Adipose tissue (tissue), 3 donors: ENCODE data around the gene C1R. TPM values are rescaled to one million over a fixed set of nuclear protein-coding genes. Genes with fewer than 3 reads are reported as not detected.
"Not testable (repeated sequence)": the region's sequence is repeated elsewhere in the genome, so short reads cannot be mapped to it uniquely, and the experiment has no call there.

Experiments used
- H3K27ac ChIP-seq: one replicate; pipeline ENCODE4 v1.5.1; 2013; ENCODE audit warnings: low read depth, low read length
- WGBS, 3 donors: extraction: QIAGEN DNeasy Blood & Tissue Kit; methylation state at CpG; one replicate each; pipeline ENCODE4 v1.1.7; 2013; 5-methylcytosine and 5-hydroxymethylcytosine counted together
- polyA plus RNA-seq, 3 donors: library from polyadenylated mRNA; stranded (reverse); fragments of 200-250 nt; gene quantifications; one replicate each; pipeline ENCODE4 v1.2.3, GENCODE V29; 2013
- donor health status: healthy with polysubstance abuse.
- donor health status: Bipolar disorder and iron deficiency.
- donor health status: healthy.

C1R gene
- polyA plus RNA-seq, 3 donors: 86.3 to 575 (median 386) TPM

DNA sequence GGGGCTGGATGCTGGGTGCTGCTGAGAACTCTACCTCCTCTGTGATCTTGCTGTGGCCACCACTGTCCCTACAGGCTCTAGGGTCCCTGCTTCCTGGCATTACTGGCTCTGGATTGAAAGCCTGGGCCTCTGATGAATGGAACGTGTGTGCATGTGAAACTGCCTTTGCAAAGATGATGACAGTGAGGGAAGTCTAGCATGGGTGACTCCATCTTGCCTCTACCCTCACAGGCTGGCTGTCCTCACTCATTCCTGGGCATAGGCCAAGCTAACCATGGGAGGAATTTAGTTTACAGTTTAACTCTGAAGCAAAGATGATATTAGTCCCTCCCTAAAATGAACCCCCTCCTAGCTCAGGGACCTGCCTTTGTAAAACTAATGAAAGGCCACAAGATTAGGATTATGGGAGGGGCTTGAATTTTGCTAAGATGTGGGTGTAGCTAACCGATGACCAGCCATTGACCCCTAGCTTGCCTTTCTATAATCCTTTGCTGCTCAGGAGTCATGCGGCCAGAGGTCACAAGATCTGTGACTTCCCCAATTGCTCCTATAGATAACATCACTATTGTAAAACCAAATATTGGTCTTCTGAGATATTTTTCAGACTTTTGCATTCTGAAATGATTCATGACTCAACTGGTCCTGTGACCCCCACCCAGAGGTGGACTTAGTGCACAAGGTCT, 33.9 kb downstream of the C1R start:
- WGBS, 3 donors: 76 to 81% (median 78%) methylated on average over 3 of the region's 3 CpGs

DNA sequence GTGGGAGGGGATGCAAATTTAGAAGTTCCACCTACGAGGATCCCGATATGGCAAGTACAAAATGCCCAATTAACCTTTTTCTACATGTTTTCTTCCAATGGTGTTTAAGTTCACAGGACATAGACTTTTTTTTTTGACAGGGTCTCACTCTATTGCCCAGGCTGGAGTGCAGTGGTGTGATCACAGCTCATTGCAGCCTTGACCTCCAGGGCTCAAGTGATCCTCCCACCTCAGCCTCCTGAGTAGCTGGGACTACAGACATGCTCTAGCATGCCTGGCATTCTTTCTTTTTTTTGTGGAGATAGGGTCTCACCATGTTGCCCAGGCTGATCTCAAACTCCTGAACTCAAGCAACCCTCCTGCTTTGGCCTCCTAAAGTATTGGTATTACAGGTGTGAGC, 36.5 kb downstream of the C1R start:
- not testable (repeated sequence) for H3K27ac ChIP-seq
- WGBS, 3 donors: 94 to 100% (median 96%) methylated on average over 2 of the region's 2 CpGs

More for the DNA sequence above, 33.9 kb downstream of the C1R start:
- no peak overlapping the region for H3K27ac ChIP-seq

DNA sequence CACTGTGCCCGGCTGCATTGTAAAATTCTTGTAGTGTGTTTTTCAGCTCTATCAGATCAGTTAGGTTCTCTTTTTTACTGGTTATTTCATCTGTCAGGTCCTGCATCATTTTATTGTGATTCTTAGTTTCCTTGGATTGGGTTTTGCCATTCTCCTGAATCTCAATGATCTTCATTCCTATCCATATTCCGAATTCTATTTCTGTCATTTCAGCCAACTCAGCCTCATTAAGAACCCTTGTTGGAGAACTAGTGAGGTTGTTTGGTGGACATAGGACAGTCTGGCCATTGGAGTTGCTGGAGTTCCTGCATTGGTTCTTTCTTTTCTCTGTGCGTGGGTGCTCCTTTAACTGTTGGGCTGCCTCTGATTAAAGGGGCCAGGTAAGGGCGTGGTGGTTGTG, 37.3 kb downstream of the C1R start:
- WGBS, 3 donors: 85 to 93% (median 92%) methylated on average over 4 of the region's 4 CpGs
- no peak overlapping the region for H3K27ac ChIP-seq

DNA sequence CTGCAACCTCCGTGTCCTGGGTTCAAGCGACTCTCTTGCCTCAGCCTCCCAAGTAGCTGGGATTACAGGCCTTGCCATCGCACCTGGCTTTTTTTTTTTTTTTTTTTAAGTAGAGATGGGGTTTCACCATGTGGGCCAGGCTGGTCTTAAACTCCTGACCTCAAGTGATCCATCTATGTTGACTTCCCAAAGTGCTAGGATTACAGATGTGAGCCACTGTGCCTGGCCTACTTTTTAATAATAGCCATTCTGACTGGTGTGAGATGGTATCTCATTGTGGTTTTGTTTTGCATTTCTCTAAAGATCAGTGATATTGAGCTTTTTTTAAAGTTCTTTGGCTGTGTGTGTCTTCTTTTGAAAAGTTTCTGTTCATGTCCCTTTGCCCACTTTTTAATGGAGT, 42.3 kb downstream of the C1R start:
- WGBS, 3 donors: 87 to 96% (median 88%) methylated on average over 3 of the region's 3 CpGs

DNA sequence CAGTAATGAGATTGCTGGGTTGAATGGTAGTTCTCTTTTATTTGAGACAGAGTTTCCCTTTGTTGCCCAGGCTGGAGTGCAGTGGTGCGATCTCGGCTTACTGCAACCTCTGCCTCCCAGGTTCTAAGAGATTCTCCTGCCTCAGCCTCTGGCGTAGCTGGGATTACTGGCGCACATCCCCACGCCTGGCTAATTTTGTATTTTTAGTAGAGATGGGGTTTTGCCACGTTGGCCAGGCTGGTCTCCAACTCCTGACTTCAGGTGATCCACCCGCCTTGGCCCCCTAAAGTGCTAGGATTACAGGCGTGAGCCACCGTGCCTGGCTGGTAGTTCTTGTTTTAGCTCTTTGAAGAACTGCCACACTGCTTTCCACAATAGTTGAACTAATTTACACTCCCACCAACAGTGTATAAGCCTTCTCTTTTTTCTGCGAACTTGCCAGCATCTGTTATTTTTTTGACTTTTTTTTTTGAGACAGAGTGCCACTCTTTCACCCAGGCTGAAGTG, 42.7 kb downstream of the C1R start:
- H3K27ac ChIP-seq: not testable (repeated sequence)
- 90 to 93% (median 91%) methylated on average over 10 of the region's 10 CpGs for WGBS, 3 donors

More for the DNA sequence above, 42.3 kb downstream of the C1R start:
- not testable (repeated sequence) for H3K27ac ChIP-seq

DNA sequence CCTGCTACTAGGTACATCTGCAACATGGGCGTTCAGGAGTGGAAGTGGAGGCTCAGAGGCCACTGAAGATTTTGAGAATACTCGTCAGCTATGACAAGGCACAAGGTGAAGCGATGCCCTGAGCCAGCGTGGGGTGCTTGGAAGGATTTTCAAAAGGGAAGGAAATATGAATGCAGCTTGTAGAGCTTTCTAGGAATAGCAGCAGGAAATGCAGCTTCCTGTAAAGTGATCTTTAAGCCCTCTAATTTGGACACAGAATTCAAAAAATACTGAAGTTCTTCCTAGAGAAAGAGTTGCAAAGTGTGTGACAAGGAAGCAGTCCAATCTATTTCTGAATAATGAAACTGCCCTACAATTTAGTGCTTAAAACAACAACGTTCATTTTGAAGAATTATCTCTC, 44.9 kb downstream of the C1R start:
- 27 to 51% (median 48%) methylated on average over 5 of the region's 5 CpGs for WGBS, 3 donors
- H3K27ac ChIP-seq: no peak overlapping the region

DNA sequence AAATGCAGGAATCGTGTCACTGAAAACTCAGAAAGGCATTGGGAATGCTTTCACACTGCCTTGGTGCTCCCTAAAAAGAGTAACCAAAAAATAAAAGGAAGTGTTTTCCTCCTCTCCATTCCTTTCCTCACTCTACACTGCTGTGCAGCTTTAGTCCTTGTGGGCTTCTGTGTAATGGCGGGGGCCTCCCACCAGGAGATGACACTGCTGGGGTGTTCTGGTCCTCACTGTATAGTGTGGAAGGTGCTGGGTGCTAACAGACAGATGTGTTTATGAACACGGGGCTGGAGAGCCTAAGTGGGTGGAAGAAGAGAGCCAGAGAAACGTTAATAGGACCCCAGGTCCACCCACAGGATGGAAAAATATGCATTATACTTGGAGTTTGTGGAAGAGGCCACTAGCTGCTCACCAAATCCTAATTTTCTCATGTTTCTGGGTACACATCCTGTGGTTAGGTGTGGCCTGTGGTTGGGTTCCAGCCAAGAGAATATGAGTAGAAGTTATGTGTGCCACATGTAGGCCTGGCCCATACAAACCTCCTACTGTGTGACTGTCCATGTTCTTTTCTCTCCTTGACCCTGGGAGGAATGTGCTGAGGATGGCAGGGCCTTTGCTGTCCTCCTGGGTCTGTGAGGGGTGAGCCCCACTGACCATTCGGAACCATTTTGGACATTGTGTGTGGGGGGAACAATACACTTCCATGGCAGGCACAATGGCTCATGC, 45.7 kb downstream of the C1R start:
- H3K27ac ChIP-seq: no peak overlapping the region
- WGBS, 3 donors: 76 to 83% (median 81%) methylated on average over 5 of the region's 5 CpGs

DNA sequence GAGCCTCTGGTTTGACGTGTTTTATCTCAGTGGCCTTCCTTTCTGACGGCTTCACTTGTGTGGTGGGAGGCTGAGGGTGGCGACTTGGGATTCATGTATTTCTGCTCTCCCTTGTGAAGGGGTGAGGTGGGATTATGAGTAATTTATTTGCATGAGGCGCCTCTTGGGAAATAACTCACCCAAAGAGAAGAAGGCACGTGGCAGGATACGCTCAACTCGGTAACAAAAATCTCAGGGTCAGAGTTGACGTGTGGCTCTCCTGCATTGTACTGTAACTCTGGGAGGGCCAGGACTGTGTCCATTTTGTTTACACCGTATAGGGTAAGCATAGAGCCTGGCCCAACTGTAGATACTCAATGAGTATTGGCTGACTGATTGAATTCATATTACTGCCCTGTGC, 46.3 kb downstream of the C1R start:
- H3K27ac ChIP-seq: no peak overlapping the region
- WGBS, 3 donors: 87 to 94% (median 90%) methylated on average over 9 of the region's 9 CpGs

DNA sequence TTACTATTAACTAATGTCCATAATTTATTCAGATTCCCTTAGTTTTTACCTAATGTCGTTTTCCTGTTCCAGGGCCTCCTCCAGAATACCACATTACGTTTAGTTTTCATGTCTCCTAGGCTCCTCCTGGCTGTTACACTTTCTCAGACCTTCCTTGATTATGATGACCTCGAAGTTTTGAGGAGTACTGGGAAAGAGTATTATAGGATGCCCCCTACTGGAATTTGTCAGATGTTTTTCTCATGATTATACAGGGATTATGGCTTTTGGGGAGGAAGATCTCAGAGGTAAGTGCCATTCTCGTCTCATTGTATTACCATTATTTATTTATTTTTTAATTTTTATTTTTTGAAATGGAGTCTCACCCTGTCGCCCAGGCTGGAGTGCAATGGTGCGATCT, 49.4 kb downstream of the C1R start:
- no peak overlapping the region for H3K27ac ChIP-seq
- 35 to 41% (median 39%) methylated on average over 6 of the region's 6 CpGs for WGBS, 3 donors

DNA sequence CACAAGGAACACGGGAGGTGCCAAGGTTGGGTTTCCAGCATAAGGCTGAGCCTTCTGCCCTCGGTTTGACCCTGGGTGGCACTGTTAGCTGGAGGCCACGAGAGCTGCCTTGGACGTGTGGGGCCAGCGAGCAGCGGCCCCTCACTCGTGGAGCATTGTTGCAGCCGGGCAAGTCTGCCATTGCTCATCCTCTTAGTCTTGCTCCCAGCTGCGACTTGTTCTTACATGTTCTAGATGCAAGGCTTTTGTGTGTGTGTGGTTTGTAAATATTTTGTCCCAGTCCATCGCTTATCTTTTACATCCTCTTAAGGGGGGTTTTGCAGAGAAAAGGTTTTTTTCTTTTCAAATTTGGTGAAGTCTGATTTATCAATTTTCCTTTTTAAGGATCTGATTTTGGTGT, 52.8 kb downstream of the C1R start:
- H3K27ac ChIP-seq: no peak overlapping the region
- WGBS, 3 donors: 77 to 81% (median 77%) methylated on average over 10 of the region's 10 CpGs

DNA sequence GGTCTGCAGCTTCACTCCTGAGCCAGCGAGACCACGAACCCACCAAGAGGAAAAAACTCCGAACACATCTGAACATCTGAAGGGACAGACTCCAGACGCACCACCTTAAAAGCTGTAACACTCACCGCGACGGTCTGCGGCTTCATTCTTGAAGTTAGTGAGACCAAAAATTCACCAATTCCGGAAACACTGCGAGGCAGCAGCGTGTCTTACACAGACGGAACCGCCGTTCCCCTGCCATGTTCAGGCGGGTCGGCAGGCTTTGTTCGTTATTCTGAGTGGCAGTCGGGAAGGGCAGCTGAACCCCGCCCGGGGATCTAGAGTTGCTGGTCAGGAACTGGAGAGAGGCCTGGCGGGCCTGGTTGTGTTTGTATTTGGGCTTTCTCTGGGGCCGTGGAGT, 53.7 kb downstream of the C1R start:
- no peak overlapping the region for H3K27ac ChIP-seq

DNA sequence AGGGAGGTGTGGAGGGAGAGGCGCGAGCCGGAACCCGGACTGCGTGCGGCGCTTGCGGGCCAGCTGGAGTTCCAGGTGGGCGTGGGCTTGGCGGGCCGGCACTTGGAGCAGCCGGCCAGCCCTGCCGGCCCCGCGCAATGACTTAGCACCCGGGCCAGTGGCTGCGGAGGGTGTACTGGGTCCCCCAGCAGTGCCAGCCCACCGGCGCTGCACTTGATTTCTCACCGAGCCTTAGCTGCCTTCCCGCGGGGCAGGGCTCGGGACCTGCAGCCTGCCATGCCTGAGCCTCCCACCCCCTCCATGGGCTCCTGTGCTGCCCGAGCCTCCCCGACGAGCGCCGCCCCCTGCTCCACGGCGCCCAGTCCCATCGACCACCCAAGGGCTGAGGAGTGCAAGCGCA, 54.8 kb downstream of the C1R start:
- WGBS, 3 donors: 90 to 98% (median 95%) methylated on average over 21 to 30 of the region's 32 CpGs
- not testable (repeated sequence) for H3K27ac ChIP-seq

More for the DNA sequence above, 53.7 kb downstream of the C1R start:
- 92 to 96% (median 94%) methylated on average over 22 of the region's 22 CpGs for WGBS, 3 donors

DNA sequence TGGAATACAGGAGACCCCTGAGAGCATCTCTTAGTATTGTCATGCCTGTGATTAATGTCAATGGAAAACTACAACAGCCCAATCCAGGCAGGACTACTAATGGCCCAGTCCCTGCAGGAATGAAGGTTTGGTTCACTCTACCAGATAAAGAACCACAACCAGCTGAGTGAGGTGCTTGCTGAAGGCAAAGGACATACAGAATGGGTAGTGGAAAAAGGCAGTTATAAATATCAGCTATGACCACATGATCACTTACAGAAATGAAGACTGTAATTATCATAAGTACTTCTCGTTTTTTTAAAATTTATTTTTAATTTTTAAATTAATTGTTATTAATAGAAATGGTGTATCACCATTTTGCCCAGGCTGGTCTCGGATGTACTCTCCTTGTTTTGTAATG, 56.8 kb downstream of the C1R start:
- no peak overlapping the region for H3K27ac ChIP-seq
- 59 to 63% (median 59%) methylated on average over 2 of the region's 2 CpGs for WGBS, 3 donors

DNA sequence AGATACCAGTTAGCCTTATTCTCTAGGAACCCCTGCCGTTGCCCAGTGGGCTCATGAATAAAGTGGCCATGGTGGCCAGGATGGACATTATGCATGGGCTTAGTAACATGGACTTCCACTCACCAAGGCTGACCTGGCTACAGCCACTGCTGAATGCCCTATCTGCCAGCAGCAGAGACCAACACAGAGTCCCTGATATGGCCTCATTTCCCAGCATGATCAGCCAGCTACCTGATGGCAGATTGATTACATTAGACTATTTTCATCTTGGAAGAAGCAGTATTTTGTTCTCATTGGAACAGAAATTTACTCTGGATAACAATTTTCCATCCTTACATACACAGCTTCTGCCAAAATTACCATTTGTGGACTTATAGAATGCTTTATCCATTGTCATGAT, 57.8 kb downstream of the C1R start:
- no peak overlapping the region for H3K27ac ChIP-seq
- 84 to 96% (median 95%) methylated on average over 1 of the region's 1 CpG for WGBS, 3 donors

DNA sequence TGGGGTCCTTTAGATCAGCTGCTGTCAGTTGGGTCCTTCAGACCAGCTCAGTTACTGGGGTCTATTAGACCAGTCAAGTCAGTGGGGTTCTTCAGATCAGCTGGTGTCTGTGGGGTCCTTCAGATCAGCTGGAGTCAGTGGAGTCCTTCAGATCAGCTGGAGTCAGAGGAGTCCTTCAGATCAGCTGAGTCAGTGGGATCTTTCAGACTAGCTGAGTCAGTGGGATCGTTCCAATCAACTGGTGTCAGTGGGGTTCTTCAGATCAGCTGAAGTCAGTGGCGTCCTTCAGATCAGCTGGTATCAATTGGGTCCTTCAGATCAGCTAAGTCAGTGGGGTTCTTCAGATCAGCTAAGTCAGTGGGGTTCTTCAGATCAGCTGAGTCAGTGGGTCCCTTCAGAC, 59.3 kb downstream of the C1R start:
- no peak overlapping the region for H3K27ac ChIP-seq
- WGBS, 3 donors: 67 to 87% (median 84%) methylated on average over 2 of the region's 2 CpGs

DNA sequence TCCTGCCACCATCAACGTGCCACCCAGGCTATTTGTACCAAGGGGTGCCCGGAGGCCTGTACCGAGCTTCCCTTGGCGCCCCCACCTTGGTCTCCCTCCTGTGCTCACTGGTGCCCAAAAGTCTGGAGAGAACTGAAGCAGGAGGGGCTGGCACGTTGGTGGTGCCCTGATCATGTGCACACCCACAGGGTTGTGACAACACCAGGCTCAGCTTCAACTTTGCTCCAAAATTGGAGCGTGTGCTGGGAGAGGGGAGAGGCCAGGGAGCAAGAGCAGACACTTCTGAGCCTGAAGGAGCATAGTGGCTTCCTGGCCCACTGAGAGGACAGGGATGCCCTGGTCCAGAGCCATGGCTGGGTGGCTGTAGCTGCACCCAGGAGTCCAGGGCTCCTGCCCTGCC, 60.9 kb downstream of the C1R start:
- 78 to 86% (median 78%) methylated on average over 6 of the region's 6 CpGs for whole genome bisulfite sequencing, 3 donors

More for the DNA sequence above, 60.9 kb downstream of the C1R start:
- no peak overlapping the region for H3K27ac ChIP-seq
